Peyer's patch (tissue), 4 donors: ENCODE measurements around the gene TLR9.

Experiments
- CTCF ChIP-seq, 6 experiments: fragments of 450-650 bp in 4 of 6; fragments of 200-600 bp in 2 of 6; sonication (generic) in 1 of 6; IDR thresholded peaks; one replicate each; pipeline ENCODE4 v1.5.1; 2017 to 2019; ENCODE audit warnings: antibody characterized with exemption in 6 of 6, mild to moderate bottlenecking in 3 of 6, moderate library complexity in 1 of 6
- POLR2A ChIP-seq, 2 donors: fragments of 450-650 bp; IDR thresholded peaks; one replicate each; pipeline ENCODE4 v1.5.1; 2017; ENCODE audit warnings: antibody characterized with exemption in 2 of 2, mild to moderate bottlenecking in 2 of 2, moderate library complexity in 2 of 2

DNA sequence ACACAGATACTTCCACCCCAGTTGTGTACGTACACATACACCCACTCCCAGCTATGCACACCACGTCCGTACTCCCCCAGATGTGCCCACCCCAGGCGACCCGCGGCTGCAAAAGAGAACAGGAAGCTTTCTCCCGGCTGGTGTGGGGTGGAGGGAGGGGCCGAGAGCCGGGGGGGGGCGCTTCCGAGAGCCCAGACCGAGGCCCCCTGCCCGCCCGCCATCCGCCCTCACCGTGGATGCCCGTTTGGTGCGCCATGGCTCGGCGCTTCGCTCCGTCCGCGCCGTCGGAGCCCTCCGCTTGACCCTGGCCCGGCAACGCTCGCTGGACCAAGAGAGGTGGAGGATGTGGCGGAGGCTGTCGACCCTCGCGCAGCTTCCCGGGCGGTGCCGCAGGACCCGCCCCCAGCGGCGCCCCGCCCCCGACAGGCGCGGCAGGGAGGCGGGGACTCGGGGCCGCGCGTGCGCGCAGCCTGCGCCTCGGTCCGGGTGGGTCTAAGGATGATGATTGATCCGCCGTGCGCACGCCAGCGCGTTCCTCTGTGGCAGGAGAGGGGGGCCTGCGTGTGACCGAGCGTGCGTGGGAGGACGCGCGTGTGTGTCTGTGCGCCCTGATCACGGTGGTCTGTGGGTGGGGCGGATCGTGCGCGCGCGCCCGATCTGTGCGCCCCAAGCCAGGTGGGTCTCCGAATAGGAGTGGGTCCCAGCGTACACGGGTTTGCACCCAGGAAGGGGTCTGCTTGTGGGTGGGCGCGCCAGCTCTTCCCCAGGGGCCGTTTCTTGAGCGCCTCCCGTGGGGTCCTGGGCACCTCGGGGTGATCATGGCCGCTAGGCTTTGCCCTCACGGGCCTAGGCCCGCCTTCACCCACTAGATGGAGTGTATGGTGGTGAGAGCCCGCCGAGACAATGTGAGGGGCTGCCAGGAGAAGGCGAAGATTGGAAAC lies 13.6 kb upstream of the TLR9 start, which contains the start of gene TWF2:
- TF ChIP-seq CTCF (IDR thresholded peaks at IDR 0.05), result peak; percentile 25 to 61 (median 48)
- peak; percentile 50 to 59 for TF ChIP-seq POLR2A (IDR thresholded peaks at IDR 0.05)
